HG03175 (cell line): ENCODE measurements around the gene IGSF9.
"Not testable (repeated sequence)": the region's sequence is repeated elsewhere in the genome, so short reads cannot be mapped to it uniquely, and the experiment has no call there.

Source experiments
- ATAC-seq: cut with Tn5 transposase; IDR thresholded peaks from one replicate; pipeline ENCODE4 v1.9.1; 2021; ENCODE audit warnings: mild to moderate bottlenecking, moderate library complexity; ENCODE audit not compliant: unreplicated experiment

IGSF9 gene

GRCh38 chr1:159921251-159921650 lies 24.2 kb downstream of the IGSF9 start:
- peak; percentile 19 for ATAC-seq

GRCh38 chr1:159920651-159921050 lies 24.8 kb downstream of the IGSF9 start:
- ATAC-seq: no peak

- ATAC-seq: no peak
These were observed 25.2 kb downstream of the IGSF9 start for GRCh38 chr1:159920202-159920601.

GRCh38 chr1:159919236-159919865 lies 26.1 kb downstream of the IGSF9 start:
- ATAC-seq: no peak

GRCh38 chr1:159918352-159919200 lies 26.8 kb downstream of the IGSF9 start:
- no peak for ATAC-seq

GRCh38 chr1:159917533-159918351 lies 27.7 kb downstream of the IGSF9 start:
- ATAC-seq: no peak

GRCh38 chr1:159916242-159917051 lies 29.0 kb downstream of the IGSF9 start:
- ATAC-seq: no peak

GRCh38 chr1:159915571-159916241 lies 29.7 kb downstream of the IGSF9 start:
- no peak for ATAC-seq

GRCh38 chr1:159914252-159915018 lies 31.0 kb downstream of the IGSF9 start:
- no peak for ATAC-seq

- no peak for ATAC-seq
These were observed 31.8 kb downstream of the IGSF9 start for GRCh38 chr1:159913451-159914192.

GRCh38 chr1:159911326-159912070 lies 33.9 kb downstream of the IGSF9 start:
- no peak for ATAC-seq

GRCh38 chr1:159908031-159908940 lies 37.1 kb downstream of the IGSF9 start:
- ATAC-seq: no peak

GRCh38 chr1:159906960-159907359 lies 38.5 kb downstream of the IGSF9 start:
- ATAC-seq: no peak

GRCh38 chr1:159904036-159904435 lies 41.4 kb downstream of the IGSF9 start:
- ATAC-seq: not testable (repeated sequence)

GRCh38 chr1:159902541-159902940 lies 42.9 kb downstream of the IGSF9 start:
- ATAC-seq: no peak

- no peak for ATAC-seq
These were observed 44.6 kb downstream of the IGSF9 start for GRCh38 chr1:159900755-159901360.
